ENCODE results near the gene FBXO44. TPM values are rescaled to one million over a fixed set of nuclear protein-coding genes. Genes with fewer than 3 reads are reported as not detected.

FBXO44 gene, protein sequence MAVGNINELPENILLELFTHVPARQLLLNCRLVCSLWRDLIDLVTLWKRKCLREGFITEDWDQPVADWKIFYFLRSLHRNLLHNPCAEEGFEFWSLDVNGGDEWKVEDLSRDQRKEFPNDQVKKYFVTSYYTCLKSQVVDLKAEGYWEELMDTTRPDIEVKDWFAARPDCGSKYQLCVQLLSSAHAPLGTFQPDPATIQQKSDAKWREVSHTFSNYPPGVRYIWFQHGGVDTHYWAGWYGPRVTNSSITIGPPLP
- 24.3 and 25.8 TPM in 2 replicates for total RNA-seq

DNA sequence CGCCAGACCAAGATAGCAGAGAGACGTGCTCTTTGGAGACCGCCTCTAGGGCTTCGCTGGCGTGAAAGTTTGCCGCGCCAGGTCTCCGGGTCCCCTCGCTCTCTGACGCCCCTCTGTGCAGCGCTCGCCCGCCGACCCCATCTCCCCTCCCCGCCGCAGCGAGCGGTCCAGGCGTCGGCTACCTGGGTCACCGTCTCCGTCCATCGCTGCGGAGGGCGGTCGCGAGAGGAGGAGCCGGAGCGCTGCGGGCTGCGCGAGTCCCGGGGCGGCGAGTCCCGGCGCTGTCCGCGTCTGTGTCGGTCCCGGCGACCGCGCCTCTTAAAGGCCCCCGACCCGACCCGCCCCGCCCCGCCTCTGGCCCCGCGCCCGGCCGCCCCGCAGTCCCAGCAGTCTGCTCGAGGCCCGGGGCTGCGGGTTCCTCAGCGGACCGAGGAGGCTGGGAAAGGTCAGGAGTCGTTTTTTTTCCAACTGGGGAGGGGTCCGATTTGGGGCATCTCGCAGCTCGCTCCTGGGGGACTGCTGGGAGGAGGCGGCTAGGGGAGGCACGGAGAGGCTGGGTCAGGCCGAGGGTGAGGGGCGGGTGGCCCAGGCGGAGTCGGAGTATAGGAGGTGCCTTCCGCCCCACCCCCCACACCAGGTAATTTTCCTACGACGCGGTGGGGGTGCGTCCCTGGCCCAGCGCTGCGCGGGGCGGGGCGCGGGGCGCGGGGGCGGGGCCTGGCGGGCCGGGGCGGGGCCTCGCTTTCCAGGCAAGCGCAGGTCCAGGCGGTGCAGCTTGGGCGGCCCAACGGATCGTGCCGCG is at the start of gene FBXO44, which contains the start of gene FBXO2:
Gene FBXO44, plus strand, starts transcription at position 741 of the 802 bp plus-strand sequence. CDS start 959 bp downstream, outside the sequence.
Gene FBXO2, minus strand, starts transcription at position 293 of the 802 bp plus-strand sequence. Its CDS starts 89 bp downstream, at position 204.

DNA sequence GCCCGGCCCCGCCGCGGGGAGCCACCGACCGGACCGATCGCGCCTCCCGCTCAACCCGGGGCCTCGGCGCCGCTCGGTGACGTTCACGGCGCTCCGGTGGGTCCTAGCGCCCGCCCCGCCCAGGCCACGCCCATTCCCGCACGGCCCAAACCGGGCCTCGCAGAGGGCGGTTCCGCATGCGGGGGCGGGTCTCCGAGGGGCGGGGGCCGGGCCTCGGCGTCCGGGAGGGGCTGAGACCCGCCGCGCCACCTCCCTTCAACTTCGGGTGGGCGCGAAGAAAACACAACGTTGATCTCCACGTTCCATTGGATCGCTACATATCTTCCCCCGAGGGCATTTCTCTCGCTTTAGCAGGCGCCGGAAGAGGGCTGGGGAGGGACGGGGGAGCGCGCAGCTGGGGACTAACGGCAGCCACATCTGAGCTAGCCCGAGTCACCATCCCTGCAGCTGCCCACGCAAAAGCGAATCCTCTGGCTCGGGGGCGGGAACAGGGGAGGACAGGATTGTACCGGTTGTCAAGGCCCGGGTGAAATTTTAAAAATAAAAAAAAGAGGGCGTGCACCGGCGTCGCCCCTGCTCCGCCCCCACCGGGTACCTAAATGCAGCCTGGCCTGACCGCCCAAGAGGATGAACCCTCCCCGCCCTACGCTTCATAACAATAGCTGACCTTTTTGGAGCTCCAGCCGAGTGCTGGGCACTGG is 26.5 kb downstream of the FBXO44 start, which contains the start of gene MAD2L2:
Gene MAD2L2, minus strand, starts transcription at position 78 of the 701 bp plus-strand sequence. CDS start 547 bp downstream, outside the sequence.

GRCh38 chr1:11691302-11691914 is 36.7 kb downstream of the FBXO44 start, which contains the start of gene DRAXIN:
Gene DRAXIN, plus strand, starts transcription at chr1:11691710. Its CDS starts 14,549 bp downstream, at chr1:11706259.

Other genes starting within 250 kb of the FBXO44 start
- gene DISP3, start 175.7 kb upstream of the FBXO44 start, total RNA-seq, result not detected in 2 replicates
- 1.8 and 2.4 TPM in 2 replicates for gene FBXO2, start 448 bp upstream of the FBXO44 start, total RNA-seq
- gene FBXO6, start 9.3 kb downstream of the FBXO44 start, total RNA-seq, result 8.6 and 8.9 TPM in 2 replicates
- 22.3 and 32.0 TPM in 2 replicates for gene MAD2L2, start 26.3 kb downstream of the FBXO44 start, total RNA-seq
- under 0.01 TPM in 1 of 2 replicates, not detected in the other for gene DRAXIN, start 36.8 kb downstream of the FBXO44 start, total RNA-seq
- 51.0 and 53.2 TPM in 2 replicates for gene AGTRAP, start 81.3 kb downstream of the FBXO44 start, total RNA-seq
- 0.32 TPM in 1 of 2 replicates, not detected in the other for gene C1orf167, start 107.3 kb downstream of the FBXO44 start, total RNA-seq
- gene MTHFR, start 151.1 kb downstream of the FBXO44 start, total RNA-seq, result 30.4 and 37.6 TPM in 2 replicates
- 25.0 and 28.5 TPM in 2 replicates for gene CLCN6, start 151.3 kb downstream of the FBXO44 start, total RNA-seq
- not detected in 2 replicates for gene NPPA, start 192.9 kb downstream of the FBXO44 start, total RNA-seq
- not detected in 2 replicates for gene NPPB, start 204.1 kb downstream of the FBXO44 start, total RNA-seq

Data from hair follicle dermal papilla cell (primary cell).